OCI-LY7 (cell line): ENCODE measurements around the gene RSL1D1. TPM values are rescaled to one million over a fixed set of nuclear protein-coding genes. Genes with fewer than 3 reads are reported as not detected.
"Not testable (repeated sequence)": the region's sequence is repeated elsewhere in the genome, so short reads cannot be mapped to it uniquely, and the experiment has no call there.

ENCODE experiments used
- BruUV-seq: library from RNA; stranded (reverse); fragments of 400-500 nt; replicated peaks from 2 replicates; lab custom pipeline; 2021; lab: Mats Ljungman, UMichigan
- CTCF ChIA-PET: fragments of 300-600 bp; sonication (Branson Sonifier 250); formaldehyde crosslinking; loops from one replicate; lab custom pipeline; 2022; ENCODE audit warnings: antibody characterized with exemption; ENCODE audit not compliant: unreplicated experiment; lab: Charles Lee
- POLR2A ChIA-PET: fragments of 300-600 bp; sonication (Branson Sonifier 250); formaldehyde crosslinking; loops from one replicate; lab custom pipeline; 2022; ENCODE audit warnings: antibody characterized with exemption; lab: Charles Lee
- DNase-seq: peaks from one replicate; pipeline ENCODE4 v3.0.0-alpha.2; 2015; ENCODE audit warnings: low spot score
- H2AFZ ChIP-seq: fragments of 200-600 bp; sonication (generic), shearing (Covaris generic); 2 replicates; pipeline ENCODE4 v1.6.1; 2014; ENCODE audit warnings: mild to moderate bottlenecking, antibody characterized with exemption, low read length, moderate library complexity
- H3K27ac ChIP-seq: fragments of 200-600 bp; sonication (generic); 2 replicates; pipeline ENCODE4 v1.5.1; 2014; ENCODE audit warnings: mixed run types, low read depth, mild to moderate bottlenecking, moderate library complexity, low read length, inconsistent platforms; ENCODE audit not compliant: poor library complexity, severe bottlenecking
- H3K36me3 ChIP-seq: fragments of 200-600 bp; sonication (generic); 2 replicates; pipeline ENCODE4 v1.6.1; 2014; ENCODE audit warnings: mild to moderate bottlenecking, antibody characterized with exemption, low read length, moderate library complexity, mixed read lengths; ENCODE audit not compliant: insufficient read depth
- H3K4me1 ChIP-seq: fragments of 200-600 bp; sonication (generic); 2 replicates; pipeline ENCODE4 v1.5.1; 2014; ENCODE audit warnings: mild to moderate bottlenecking, low read length; ENCODE audit not compliant: insufficient read depth, poor library complexity, severe bottlenecking
- H3K4me2 ChIP-seq: fragments of 200-600 bp; sonication (generic); 2 replicates; pipeline ENCODE4 v1.6.1; 2014; ENCODE audit warnings: mild to moderate bottlenecking, low read length
- H3K4me3 ChIP-seq: fragments of 200-600 bp; sonication (generic); 2 replicates; pipeline ENCODE4 v1.5.1; 2014; ENCODE audit warnings: mild to moderate bottlenecking, low read depth, low read length; ENCODE audit not compliant: poor library complexity, severe bottlenecking
- H3K79me2 ChIP-seq: fragments of 200-600 bp; sonication (generic); 2 replicates; pipeline ENCODE4 v1.6.1; 2016; ENCODE audit warnings: low read depth, mild to moderate bottlenecking, low read length, moderate library complexity, mixed read lengths; ENCODE audit not compliant: insufficient read depth
- H3K9me2 ChIP-seq: fragments of 200-600 bp; sonication (generic); 2 replicates; pipeline ENCODE4 v1.6.1; 2016; ENCODE audit warnings: mild to moderate bottlenecking, low read length, mixed read lengths; ENCODE audit not compliant: insufficient read depth
- H3K9me3 ChIP-seq: fragments of 200-600 bp; sonication (generic); 2 replicates; pipeline ENCODE4 v1.6.1; 2014; ENCODE audit warnings: mild to moderate bottlenecking, mixed run types, low read length, mixed read lengths
- H4K20me1 ChIP-seq: fragments of 200-600 bp; sonication (generic); 2 replicates; pipeline ENCODE4 v1.6.1; 2014; ENCODE audit warnings: mild to moderate bottlenecking, antibody characterized with exemption, low read length, moderate library complexity, mixed read lengths; ENCODE audit not compliant: insufficient read depth
- EZH2phosphoT487 ChIP-seq: fragments of 200-600 bp; sonication (generic); IDR thresholded peaks from 2 replicates; pipeline ENCODE4 v1.6.1; 2018; ENCODE audit warnings: low read depth, borderline replicate concordance, mild to moderate bottlenecking, mixed run types, antibody characterized with exemption, low read length, moderate library complexity, mixed read lengths
- intact Hi-C: fragments of 100-400 bp; cut with micrococcal nuclease; formaldehyde crosslinking; loops from one replicate; pipeline ENCODE4 v1.10.0; 2022; ENCODE audit not compliant: unreplicated experiment
- total RNA-seq, 2 experiments: library from RNA; depleted of rRNA in 1 of 2; stranded (reverse); fragments of >200 nt in 1 of 2; shearing (Covaris generic) in 1 of 2; gene quantifications; 2 replicates each; pipeline ENCODE4 v1.2.3, GENCODE V29; 2014 to 2022
- TF ChIP-seq, protein P1 (sequence below): fragments of 200-600 bp; sonication (generic); conservative IDR thresholded peaks from 2 replicates; pipeline ENCODE4 v1.5.1; 2014; ENCODE audit warnings: mild to moderate bottlenecking, antibody characterized with exemption, low read length, moderate library complexity, mixed read lengths

RSL1D1 gene
- total RNA-seq, 2 experiments from 2014 or later, result 104 to 252 TPM

DNA sequence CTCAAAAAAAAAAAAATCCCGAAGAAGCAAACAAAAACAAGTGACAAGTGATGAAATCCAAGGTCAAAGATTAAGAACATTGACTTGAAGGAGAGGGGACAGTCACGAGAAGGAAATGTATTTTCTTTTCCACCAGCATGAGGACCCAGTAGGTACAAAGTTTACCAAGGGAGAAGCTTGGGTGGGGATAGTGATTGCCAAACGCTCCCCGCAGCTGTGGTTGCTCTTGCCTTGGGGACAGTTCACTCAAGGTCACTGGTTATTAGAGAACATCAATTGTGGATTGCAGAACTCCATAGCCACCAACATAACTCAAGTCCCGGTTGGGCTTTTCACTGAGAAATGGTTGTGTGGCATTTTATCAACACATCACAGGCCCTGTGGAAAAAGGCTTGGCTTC is 27.0 kb downstream of the RSL1D1 start:
- ChIA-PET POLR2A (interaction anchor here (0.6 to 0.7 kb wide), 2 partner anchors 13 to 41 kb away, joined by 3 read pairs; no protein-coding TSS in a partner anchor), CTCF (no interaction called here)
- Histone ChIP-seq H3K4me1 (no peaks in the 10 kb centered on the region), H4K20me1 (no peaks in the 10 kb centered on the region), H3K36me3 (no peaks in the 10 kb centered on the region), H3K27ac (no peak overlapping the region), H3K9me2 (no peaks in the 10 kb centered on the region), H3K79me2 (no peaks in the 10 kb centered on the region), H3K9me3 (no peaks in the 10 kb centered on the region), H3K4me2 (no peak overlapping the region), H2AFZ (no peak overlapping the region), H3K4me3 (no peak overlapping the region)
- no TSS peak for BruUV-seq
- DNase-seq, result no peak
- intact Hi-C loops, result no loop called here
- TF ChIP-seq, protein P1, sequence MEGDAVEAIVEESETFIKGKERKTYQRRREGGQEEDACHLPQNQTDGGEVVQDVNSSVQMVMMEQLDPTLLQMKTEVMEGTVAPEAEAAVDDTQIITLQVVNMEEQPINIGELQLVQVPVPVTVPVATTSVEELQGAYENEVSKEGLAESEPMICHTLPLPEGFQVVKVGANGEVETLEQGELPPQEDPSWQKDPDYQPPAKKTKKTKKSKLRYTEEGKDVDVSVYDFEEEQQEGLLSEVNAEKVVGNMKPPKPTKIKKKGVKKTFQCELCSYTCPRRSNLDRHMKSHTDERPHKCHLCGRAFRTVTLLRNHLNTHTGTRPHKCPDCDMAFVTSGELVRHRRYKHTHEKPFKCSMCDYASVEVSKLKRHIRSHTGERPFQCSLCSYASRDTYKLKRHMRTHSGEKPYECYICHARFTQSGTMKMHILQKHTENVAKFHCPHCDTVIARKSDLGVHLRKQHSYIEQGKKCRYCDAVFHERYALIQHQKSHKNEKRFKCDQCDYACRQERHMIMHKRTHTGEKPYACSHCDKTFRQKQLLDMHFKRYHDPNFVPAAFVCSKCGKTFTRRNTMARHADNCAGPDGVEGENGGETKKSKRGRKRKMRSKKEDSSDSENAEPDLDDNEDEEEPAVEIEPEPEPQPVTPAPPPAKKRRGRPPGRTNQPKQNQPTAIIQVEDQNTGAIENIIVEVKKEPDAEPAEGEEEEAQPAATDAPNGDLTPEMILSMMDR, result no peak
- TF ChIP-seq EZH2phosphoT487, result no peak

DNA sequence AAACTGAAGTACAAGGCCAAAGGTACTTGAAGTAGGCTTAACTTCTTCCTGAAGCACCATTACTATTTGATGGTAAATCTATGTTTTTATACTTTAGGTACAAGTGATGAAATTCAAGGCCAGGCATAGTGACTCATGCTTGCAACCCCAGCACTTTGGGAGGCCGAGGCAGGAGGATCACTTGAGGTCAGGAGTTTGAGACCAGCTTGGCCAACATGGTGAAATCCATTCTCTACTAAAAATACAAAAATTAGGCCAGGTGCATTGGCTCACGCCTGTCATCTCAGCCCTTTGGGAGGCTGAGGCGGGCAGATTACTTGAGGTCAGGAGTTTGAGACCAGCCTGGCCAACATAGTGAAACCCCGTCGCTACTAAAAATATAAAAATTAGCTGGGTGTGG is 27.7 kb downstream of the RSL1D1 start:
- BruUV-seq, H3K36me3 ChIP-seq: not testable (repeated sequence)

DNA sequence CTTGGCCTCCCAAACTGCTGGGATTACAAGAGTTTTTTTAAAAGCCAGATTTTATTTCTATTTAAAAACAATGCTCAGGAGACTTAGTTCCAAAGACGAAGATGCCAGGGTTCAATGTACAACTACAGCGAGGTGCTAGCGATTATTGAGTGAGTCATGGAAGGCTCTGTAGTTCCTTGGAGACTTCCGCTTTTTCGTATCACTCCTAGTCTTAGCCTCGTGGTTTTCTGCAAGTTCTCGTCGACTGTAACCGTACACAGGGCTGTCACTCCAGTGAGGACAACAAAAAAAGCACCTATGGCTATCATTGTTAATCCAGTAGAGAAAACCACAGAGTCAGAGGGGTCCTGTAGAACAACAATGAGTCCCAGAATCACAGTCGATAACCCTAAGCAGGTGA is 31.5 kb downstream of the RSL1D1 start:
- Histone ChIP-seq H4K20me1 (no peaks in the 10 kb centered on the region), H3K79me2 (no peaks in the 10 kb centered on the region), H3K9me3 (no peaks in the 10 kb centered on the region), H3K9me2 (no peaks in the 10 kb centered on the region), H3K36me3 (no peaks in the 10 kb centered on the region), H3K27ac (no peak overlapping the region), H3K4me1 (no peaks in the 10 kb centered on the region), H3K4me2 (no peak overlapping the region), H2AFZ (no peak overlapping the region), H3K4me3 (no peak overlapping the region)
- TF ChIP-seq, protein P1, result no peak
- no peak for TF ChIP-seq EZH2phosphoT487
- POLR2A ChIA-PET, result no interaction called here
- BruUV-seq, result no TSS peak
- no peak for DNase-seq
- CTCF ChIA-PET, result no interaction called here
- intact Hi-C loops, result no loop called here

More for the DNA sequence above, 27.7 kb downstream of the RSL1D1 start:
- H3K9me2 ChIP-seq, H2AFZ ChIP-seq, H3K4me1 ChIP-seq, POLR2A ChIA-PET, H4K20me1 ChIP-seq, H3K4me3 ChIP-seq, CTCF ChIA-PET, H3K79me2 ChIP-seq, H3K4me2 ChIP-seq, intact Hi-C loops, DNase-seq, H3K27ac ChIP-seq, H3K9me3 ChIP-seq: not testable (repeated sequence)

DNA sequence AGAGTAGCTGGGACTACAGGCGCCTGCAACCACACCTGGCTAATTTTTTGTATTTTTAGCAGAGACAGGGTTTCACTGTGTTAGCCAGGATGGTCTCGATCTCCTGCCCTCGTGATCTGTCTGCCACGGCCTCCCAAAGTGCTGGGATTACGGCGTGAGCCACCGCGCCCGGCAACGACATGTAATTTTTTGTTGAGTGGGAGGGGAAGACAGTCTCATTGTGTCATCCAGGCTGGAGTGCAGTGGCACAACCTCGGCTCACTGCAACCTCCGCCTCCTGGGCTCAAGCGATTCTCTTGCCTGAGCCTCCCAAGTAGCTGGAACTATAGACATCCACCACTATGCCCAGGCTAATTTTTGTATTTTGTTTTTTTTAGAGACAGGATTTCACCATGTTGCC is 32.4 kb downstream of the RSL1D1 start:
- H4K20me1 ChIP-seq, H3K79me2 ChIP-seq, H3K27ac ChIP-seq, intact Hi-C loops, H3K4me2 ChIP-seq, BruUV-seq, H3K4me1 ChIP-seq, CTCF ChIA-PET, DNase-seq, H3K4me3 ChIP-seq, H2AFZ ChIP-seq, H3K9me2 ChIP-seq, H3K36me3 ChIP-seq, H3K9me3 ChIP-seq: not testable (repeated sequence)
- POLR2A ChIA-PET, result interaction anchor here (1.0 kb wide), 1 partner anchor 9 kb away, joined by 3 read pairs; no protein-coding TSS in a partner anchor
